Measurements from ENCODE around the gene KSR1. TPM values are rescaled to one million over a fixed set of nuclear protein-coding genes. Genes with fewer than 3 reads are reported as not detected.
"Not testable (repeated sequence)": the region's sequence is repeated elsewhere in the genome, so short reads cannot be mapped to it uniquely, and the experiment has no call there.

Gene KSR1
- polyA plus RNA-seq, 1 experiment = 28.2 TPM

DNA sequence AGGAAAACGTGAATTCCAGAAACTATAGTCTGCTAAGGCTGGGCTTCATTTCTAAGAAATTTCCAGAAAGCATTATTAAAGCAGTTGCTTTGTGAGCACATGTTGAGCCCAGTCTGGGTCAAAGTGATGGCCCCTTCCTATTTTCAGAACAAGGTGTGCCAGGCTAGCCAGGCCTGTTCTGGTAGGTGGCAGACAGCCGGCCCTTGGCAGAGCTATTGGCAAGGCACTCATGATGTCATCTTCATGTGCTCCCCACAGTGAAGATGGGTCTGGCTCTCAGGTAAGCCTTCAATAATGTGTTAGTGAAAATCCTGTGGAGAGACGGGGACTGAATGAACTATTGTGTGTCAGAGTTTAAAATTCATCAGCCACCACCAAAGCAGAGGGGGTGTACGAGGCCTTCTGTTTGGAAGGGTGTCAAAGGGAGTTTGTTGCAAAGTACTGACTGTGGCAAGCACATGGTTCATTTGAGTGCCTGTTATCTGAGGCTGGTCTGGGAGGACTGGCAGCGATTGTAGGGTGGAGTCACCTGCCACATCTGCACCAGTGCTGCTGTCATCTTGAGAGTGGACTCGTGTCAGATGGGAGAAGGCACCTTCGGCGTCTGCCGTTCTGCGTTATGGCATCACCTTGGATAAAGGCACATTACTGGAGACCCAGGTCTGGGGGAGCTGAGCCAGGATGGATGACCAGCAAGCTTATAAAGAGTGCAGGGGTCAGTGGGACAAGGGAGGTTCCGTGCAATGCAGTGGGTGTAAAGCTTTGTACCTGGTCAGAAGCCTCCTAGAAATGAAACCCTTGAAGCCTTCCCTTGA is 43.4 kb downstream of the KSR1 start:
- Histone ChIP-seq H3K27me3 (ENCODE audit: control insufficient read depth, insufficient read depth, low read length) (no peaks in the 10 kb centered on the region), H3K4me3 (ENCODE audit: low read depth, low read length) (no peak overlapping the region), H3K27ac (ENCODE audit: low read depth, low read length) (no peak overlapping the region), H3K9me3 (ENCODE audit: control insufficient read depth, insufficient read depth, low read length) (peaks cover 5% of the 10 kb centered on the region)
- no peak for DNase-seq (ENCODE audit: low read depth, low spot score)
- TF ChIP-seq, protein P1, sequence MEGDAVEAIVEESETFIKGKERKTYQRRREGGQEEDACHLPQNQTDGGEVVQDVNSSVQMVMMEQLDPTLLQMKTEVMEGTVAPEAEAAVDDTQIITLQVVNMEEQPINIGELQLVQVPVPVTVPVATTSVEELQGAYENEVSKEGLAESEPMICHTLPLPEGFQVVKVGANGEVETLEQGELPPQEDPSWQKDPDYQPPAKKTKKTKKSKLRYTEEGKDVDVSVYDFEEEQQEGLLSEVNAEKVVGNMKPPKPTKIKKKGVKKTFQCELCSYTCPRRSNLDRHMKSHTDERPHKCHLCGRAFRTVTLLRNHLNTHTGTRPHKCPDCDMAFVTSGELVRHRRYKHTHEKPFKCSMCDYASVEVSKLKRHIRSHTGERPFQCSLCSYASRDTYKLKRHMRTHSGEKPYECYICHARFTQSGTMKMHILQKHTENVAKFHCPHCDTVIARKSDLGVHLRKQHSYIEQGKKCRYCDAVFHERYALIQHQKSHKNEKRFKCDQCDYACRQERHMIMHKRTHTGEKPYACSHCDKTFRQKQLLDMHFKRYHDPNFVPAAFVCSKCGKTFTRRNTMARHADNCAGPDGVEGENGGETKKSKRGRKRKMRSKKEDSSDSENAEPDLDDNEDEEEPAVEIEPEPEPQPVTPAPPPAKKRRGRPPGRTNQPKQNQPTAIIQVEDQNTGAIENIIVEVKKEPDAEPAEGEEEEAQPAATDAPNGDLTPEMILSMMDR (IDR thresholded peaks at IDR 0.05; ENCODE audit: low read depth, low read length) = no peak
- ChIA-PET CTCF (interaction anchor here (1.2 kb wide), 1 partner anchor 100 kb away, joined by 6 read pairs; no protein-coding TSS in a partner anchor), POLR2A (no interaction called here)

DNA sequence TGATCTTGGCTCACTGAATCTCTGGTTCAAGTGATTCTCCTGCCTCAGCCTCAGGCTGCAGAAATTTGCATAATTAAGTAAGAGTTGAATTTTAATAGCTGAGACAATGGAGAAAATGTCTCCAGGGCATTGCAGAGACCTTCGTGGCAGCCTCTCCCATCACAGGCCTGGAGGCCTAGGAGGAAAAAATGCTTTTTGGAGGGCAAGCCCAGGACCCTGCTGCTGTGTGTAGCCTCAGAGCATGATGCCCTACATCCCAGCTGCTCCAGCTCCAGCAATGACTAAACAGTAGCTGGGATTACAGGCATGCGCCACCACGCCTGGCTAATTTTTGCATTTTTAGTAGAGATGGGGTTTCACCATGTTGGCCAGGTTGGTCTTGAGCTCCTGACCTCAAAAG is 45.1 kb downstream of the KSR1 start:
- POLR2A ChIA-PET = interaction anchor here (0.6 kb wide), 1 partner anchor 133 kb away, joined by 7 read pairs; no protein-coding TSS in a partner anchor
- not testable (repeated sequence) for H3K27ac ChIP-seq (ENCODE audit: low read depth, low read length); DNase-seq (ENCODE audit: low read depth, low spot score); H3K4me3 ChIP-seq (ENCODE audit: low read depth, low read length); H3K27me3 ChIP-seq (ENCODE audit: control insufficient read depth, insufficient read depth, low read length); H3K9me3 ChIP-seq (ENCODE audit: control insufficient read depth, insufficient read depth, low read length)
- CTCF ChIA-PET = interaction anchor here (0.6 to 1.4 kb wide), 3 partner anchors 17 to 26 kb away, joined by 4 to 7 read pairs (median 5); no protein-coding TSS in a partner anchor

DNA sequence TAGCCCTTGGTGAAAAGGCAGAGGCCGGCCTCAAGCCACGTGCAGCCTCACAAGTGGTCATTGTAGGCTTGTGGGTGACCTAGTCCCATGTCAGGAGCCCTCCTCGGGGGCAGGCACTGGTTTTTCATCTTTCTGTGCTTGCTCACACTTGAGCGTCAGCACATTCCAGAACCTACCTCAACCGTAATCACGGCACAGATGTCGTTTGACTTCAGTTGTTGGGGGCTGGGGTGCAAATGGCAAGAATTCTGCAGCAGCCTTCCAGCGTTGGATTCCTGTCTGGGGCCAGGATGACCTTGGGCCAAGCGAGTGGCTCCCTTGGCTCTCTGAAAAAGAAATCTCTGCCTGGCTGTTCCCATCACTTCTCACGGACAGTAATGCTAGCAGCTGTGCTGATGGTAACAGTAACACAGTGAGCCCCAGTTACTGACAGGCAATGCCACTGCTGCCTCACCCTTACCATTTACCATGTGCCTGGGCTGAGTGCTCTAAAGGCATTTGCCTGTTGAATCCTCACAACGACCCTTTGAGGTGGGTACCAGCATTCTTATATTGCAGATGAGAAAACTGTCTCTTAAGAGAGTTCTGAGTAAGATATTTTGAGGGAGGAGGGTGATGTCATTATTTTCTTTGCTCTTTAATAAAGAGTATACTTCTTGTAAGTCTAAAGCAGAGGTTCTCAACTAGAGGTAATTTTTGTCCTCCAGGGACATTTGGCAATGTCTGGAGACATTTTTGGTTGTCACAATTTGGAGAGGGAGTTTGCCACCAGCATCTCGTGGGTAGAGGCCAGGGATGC is 46.5 kb downstream of the KSR1 start:
- DNase-seq (ENCODE audit: low read depth, low spot score) = peak; percentile 85
- CTCF ChIA-PET = no interaction called here
- H3K9me3 ChIP-seq (ENCODE audit: control insufficient read depth, insufficient read depth, low read length) = peaks cover 5% of the 10 kb centered on the region
- H3K27me3 ChIP-seq (ENCODE audit: control insufficient read depth, insufficient read depth, low read length) = no peaks in the 10 kb centered on the region
- POLR2A ChIA-PET = no interaction called here
- TF ChIP-seq, protein P1 (IDR thresholded peaks at IDR 0.05; ENCODE audit: low read depth, low read length) = no peak
- H3K27ac ChIP-seq (ENCODE audit: low read depth, low read length) = peak overlapping the region; percentile 93
- no peak overlapping the region for H3K4me3 ChIP-seq (ENCODE audit: low read depth, low read length)

DNA sequence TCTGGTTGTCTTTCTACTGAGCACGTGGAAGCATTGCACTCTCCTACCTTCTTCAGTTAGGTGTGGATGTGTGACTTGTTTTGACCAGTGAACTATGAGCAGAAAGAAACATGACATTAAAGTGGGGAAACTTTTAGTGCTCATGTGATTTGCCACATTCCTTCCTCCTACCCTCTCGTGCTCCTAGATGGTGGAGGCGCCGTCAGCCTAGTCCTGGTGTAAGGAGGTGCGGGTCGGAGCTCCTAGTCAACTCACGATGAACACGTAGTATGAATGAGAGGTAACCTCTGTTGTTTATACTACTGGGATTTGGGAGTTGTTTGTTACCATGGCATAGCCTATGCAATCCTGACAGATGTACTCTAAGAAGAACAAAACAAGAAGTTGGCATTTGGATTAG is 47.4 kb downstream of the KSR1 start:
- CTCF ChIA-PET = no interaction called here
- TF ChIP-seq, protein P1 (IDR thresholded peaks at IDR 0.05; ENCODE audit: low read depth, low read length) = no peak
- peaks cover 5% of the 10 kb centered on the region for H3K9me3 ChIP-seq (ENCODE audit: control insufficient read depth, insufficient read depth, low read length)
- H3K27me3 ChIP-seq (ENCODE audit: control insufficient read depth, insufficient read depth, low read length) = no peaks in the 10 kb centered on the region
- no peak overlapping the region for H3K4me3 ChIP-seq (ENCODE audit: low read depth, low read length)
- H3K27ac ChIP-seq (ENCODE audit: low read depth, low read length) = no peak overlapping the region
- DNase-seq (ENCODE audit: low read depth, low spot score) = no peak
- POLR2A ChIA-PET = no interaction called here

DNA sequence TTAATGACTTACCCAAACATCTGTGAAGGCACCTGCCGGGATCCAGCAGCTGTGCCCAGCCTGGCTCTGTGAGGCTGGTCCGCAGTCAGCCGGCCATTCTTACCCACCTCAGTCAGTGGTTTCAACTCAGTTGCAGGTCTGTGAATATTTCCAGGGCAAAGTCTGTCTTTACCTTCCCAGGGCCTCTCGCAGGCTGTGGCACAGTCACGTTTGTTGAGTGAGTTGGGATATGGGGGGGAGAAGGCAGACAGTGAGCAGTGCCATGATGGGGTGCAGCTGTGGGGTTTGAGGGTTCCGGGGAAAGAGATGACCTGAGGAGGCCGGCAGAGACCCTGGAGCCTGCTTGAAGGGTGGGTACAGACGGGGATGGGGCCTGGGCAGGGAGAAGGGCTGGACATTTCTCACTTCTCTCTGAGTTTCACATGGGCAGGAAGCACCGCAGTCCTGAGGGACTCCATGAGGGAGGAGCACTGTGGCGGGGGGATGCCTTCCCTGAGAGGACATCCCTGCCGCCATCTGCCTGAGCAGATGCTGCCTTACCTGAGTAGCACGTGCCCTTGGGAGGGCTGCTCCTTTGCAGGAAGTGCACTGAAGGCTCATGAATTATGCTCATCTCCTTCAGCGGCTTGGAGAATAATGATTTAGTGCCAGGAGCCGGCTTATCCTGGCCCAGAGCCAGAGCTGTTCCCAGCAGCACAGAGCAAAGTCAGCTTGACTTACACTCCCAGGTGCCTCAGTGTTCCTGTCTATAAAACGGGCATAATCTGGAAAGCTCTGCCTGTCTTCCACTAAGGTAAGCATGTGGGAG is 48.1 kb downstream of the KSR1 start:
- DNase-seq (ENCODE audit: low read depth, low spot score) = no peak
- ChIA-PET POLR2A (no interaction called here), CTCF (interaction anchor here (0.6 kb wide), 1 partner anchor 71 kb away, joined by 3 read pairs; no protein-coding TSS in a partner anchor)
- TF ChIP-seq, protein P1 (IDR thresholded peaks at IDR 0.05; ENCODE audit: low read depth, low read length) = no peak
- peaks cover 5% of the 10 kb centered on the region for H3K9me3 ChIP-seq (ENCODE audit: control insufficient read depth, insufficient read depth, low read length)
- no peak overlapping the region for H3K4me3 ChIP-seq (ENCODE audit: low read depth, low read length)
- no peaks in the 10 kb centered on the region for H3K27me3 ChIP-seq (ENCODE audit: control insufficient read depth, insufficient read depth, low read length)
- H3K27ac ChIP-seq (ENCODE audit: low read depth, low read length) = no peak overlapping the region

Measured in AG04450 (cell line).